Lower leg skin (tissue), 3 donors: Measurements from ENCODE around the gene SIL1.
"Not testable (repeated sequence)": the region's sequence is repeated elsewhere in the genome, so short reads cannot be mapped to it uniquely, and the experiment has no call there.

ENCODE experiments used
- CTCF ChIP-seq, 3 donors: fragments of 450-650 bp; IDR thresholded peaks; one replicate each; pipeline ENCODE4 v1.5.1; 2016; ENCODE audit warnings: antibody characterized with exemption in 3 of 3, mild to moderate bottlenecking in 3 of 3, moderate library complexity in 2 of 3
- POLR2A ChIP-seq, 2 donors: fragments of 450-650 bp; IDR thresholded peaks; one replicate each; pipeline ENCODE4 v1.6.1; 2016 to 2017; ENCODE audit warnings: antibody characterized with exemption in 2 of 2, mild to moderate bottlenecking in 1 of 2, moderate library complexity in 1 of 2

GRCh38 chr5:139191954-139192353, 6.2 kb downstream of the SIL1 start:
- not testable (repeated sequence) for TF ChIP-seq CTCF, POLR2A (IDR thresholded peaks at IDR 0.05)
